GM10847 (cell line): ENCODE measurements around the gene FGR.

Source experiments
- POLR2A ChIP-seq: IDR thresholded peaks from 2 replicates; pipeline ENCODE4 v1.6.1; 2011; ENCODE audit not compliant: insufficient read length; ENCODE audit errors: extremely low read depth

Gene FGR

DNA sequence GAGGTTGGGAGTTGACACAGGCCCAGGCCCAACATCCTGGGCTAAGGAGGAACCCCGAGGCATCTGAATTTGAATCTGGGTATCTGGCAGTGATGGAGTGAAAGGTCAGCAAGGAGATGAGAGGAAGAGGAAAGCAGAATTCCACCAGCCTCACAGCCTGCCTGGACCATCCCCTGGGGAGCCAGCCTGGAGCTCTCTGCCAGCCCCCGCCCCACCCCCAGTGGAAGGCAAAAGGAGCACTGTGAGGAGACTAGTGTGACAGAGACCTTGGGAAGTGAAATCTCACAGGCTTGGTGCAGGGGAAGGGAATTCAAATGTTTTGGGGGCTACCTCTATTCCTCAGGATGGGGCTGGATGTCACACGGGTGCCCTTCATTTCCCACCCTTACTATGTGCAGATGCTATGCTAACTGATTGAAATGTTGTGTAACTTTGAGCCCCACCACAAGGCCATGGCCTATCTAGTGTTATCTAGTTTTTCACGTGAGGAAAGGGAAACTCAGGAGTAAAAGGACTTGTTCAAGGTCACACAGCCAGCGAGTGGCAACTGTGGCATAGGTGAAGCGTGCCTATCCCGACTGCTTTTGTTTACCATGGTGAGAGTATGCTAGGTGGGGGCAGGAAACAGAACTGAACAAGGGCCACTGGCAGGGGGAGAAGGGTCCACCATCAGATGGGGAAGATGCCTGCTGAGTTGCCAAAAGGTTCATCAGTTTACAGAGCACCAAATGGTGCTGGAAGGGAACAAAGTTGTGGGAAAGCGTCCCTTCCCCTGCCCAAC lies 60.8 kb downstream of the FGR start:
- no peak for TF ChIP-seq POLR2A

DNA sequence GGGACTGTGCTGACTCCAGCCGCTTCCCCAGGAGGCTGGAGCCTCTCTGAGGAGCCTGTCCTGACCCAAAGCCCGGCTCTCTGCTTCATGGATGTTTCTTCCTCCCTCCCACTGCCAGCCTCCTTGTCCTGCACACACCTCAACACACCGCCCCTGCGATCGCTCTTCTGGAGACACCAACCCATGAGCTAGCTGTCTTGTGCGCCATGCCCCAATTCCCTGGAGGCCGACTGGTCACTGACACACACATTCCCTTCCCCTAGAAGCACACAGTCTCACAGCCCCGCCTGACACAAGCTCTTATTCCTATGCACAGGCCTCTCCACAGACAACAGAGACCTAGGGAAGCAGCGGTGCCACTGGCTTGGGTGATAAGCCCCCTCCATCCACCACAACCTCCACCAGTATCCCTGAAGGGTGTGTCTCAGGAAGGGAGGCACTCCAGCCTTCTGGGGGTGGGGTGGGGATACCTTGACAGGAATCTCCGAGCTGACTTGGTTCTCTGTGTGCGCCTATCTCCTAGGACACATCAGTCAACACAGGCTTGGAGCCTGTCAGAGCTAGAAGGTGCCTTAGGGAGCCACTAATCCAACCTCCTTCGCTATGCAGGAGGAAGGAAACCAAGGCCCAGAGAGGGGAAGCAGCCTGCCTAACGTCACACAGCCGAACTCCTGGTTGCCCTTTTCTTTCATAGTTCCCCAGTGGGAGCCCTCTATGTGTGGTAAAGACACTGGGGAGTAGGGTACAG lies 62.1 kb downstream of the FGR start:
- no peak for TF ChIP-seq POLR2A

DNA sequence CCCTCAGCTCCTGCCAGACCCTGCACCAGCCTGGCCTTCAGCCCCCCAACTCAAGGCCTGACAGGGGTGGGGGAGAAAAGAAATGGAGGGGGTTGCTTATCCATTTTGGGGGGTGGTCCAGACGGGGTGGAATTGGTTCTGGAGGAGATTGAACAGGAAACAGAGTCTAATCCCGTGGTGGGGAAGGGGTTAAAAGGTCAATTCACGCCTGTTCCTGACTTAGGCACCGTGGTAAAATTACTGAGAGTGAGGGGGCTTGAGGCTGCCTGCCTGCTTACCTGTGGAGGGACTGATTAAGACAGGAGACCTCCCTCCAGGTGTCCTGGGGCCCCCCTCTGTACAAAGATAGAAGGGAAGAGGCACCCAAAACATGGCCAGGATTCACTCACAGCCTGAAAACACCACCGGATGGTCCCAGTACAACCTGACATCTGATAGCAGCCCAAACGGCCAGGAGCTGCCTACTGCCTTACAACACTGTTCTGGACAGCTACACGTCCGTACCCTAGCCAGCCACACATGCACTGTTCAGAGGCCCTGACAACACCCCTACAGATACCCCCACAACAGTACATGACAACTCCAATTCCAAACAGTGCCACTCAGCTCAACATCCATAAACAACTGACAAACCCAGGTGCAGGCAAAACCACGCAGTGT lies 62.8 kb downstream of the FGR start:
- TF ChIP-seq POLR2A, result no peak

DNA sequence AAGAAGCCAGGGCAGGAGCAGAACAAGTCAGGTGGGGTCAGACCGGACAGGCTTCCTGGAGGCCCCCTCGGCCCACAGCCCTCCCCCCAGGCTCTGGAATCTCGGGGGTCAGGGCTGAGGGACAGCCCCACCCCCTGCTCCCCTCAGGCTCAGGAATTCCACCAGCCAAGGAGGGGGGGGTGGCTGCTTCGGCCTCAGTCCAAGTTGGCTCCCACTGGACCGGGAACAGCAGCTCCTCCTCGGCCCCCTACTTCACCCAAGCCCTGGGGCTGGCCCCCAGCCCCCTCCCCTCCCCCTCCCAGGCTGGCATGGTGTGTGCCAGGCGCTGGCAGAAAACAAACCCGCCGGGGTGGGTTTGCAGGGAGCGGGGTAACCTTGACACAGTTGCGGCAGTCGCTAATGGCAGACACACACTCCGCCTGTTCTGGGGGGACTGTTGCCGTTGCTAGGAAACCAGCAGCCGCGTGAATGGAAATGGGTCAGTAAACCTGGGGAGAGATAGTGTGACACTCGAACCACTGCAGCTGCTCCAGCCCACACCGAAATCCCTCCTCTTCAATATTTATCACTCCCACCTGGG lies 63.5 kb downstream of the FGR start:
- TF ChIP-seq POLR2A, result no peak

DNA sequence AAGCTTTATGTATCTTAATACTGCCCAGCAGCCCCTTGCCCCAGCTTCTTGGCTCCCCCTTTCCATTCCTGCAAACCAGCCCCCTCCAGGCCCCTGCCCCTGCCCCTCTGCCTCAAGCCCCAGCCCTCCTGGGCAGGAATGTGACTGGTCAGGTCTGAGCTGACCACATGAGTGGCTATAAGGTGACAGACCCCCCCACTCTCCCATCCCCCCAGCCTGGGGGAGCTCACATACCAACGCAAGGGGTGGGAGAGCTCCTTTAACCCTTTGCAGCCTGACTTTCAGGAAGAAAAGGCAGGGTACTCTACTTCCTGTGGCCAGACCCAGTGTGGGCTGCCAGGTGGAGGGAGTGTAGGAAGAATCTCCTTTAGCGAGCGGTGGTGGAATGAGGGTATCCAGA lies 64.2 kb downstream of the FGR start:
- no peak for TF ChIP-seq POLR2A

DNA sequence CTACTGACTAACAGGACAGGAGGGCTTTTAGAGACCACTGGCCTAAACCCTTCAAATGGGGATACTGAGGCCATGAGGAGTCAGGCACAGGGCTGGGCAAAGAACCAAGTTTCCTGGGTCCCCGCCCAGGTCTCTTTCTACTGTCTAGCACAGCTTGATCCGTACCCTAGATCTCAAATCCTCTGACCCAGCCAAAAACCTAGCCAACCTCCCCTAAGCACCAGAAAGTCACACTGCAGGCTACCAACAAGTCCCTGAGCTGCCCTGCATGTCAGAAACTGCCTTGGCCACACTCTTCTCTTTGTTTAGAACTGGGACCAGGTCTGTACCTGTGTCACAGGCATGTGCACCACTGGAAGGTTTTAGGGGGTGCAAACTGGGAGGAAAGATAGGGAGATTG lies 64.6 kb downstream of the FGR start:
- no peak for TF ChIP-seq POLR2A

DNA sequence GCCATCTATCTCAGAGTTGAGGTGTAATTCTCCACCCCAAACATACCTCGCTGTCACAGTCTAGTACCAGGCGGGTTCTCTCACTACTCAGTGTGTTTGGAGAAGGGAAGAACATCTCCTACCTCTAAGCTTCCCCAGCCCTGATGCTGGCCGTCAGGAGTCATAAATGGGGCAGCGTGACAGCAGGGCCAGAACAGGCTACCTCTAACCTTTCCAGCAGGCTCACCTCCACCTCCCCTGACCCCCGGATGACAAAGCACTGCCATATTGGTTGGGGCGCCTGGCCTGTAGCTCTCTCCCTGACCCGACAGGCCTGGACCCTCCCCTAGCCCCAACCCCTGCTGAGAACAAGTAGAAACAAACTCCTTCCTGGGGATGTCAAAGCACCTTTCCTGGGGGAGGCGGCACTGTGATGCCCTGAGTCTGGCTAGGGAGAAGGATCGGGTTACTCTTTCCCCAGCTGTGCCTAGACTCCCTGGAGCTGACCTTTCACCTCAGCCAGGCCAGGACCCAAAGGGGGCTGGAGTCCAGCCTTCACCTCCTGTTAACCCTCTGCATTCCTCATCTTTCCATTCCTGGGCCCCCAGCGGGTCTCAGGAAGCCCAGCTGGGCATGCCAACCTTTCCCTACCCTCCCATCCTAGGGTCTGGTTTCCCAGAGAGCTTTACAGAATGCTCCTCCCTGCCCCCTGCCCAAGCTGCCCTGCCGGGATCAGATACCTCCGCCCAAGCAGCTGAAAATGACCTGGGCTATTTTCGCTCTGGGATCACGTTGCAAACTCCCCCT lies 65.3 kb downstream of the FGR start:
- TF ChIP-seq POLR2A, result no peak

DNA sequence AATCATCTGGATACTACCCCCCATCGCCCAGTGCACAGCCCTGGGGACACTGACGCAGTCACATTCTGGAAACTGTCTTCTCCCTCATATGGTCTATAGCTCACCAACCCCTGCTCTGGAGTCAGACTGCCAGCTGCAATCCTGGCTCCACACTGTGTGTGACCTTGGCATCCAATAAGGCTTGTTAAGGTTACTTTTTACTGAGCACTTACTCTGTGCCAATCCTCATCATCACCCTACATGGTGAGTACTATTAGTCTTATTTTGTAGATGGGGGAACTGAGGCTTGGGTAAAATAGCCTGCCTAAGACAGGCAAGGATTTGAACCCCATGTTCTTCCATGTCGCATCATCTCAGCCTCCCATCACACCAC lies 65.9 kb downstream of the FGR start:
- TF ChIP-seq POLR2A, result no peak

DNA sequence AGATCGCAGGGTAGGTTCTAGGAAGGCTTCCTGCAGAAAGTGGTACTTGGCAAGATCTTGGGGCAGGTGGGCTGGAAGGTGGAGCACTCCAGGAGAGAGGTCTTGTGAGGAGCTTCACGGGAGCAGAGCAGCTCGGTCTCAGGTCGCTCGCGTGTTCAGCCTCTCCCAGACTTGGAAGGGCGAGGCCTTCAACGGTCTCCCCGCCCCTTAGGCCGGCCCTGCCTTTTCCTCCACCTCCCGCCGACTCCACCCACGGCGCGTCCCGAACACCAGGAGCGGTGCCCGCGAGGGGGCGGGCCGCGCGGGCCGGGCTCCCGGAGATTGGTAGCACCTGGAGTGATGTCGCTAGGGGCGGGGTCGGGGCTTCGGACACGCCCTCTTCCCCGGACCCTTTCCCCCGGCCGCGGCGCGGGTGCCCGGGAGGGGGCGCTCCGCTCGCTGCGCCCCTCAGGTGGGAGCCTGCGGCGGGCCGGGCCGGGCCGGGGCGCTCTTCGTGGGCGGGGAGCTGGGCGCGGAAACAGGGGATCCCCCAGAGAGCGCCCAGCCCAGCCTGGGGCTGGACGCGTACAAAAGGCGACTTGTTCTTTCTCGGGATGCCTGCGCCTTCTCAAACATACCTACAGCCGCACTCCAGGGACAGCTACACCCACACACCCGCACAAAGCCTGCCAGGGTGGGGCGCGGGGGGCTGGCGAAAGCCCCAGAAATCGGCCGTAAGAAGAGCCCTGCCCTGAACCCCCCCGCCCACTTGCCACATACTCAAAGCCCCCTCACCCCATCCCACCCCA lies 66.5 kb downstream of the FGR start:
- no peak for TF ChIP-seq POLR2A

DNA sequence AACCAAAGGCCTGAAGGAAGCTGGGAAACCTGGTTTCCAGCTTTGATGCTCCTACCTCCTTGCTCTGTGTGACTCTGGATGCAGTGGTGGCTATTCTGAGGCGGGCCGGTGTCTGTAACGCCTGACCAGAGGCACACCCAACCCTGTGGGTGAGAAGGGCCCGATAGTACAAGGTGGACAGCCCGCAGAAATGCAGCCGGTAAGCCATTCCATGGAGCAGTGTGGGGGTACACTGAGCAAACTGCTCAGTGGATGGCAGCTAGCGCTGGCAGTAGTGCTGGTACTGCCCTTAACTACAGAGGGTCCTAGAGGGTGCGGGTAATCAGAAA lies 67.0 kb downstream of the FGR start:
- no peak for TF ChIP-seq POLR2A

DNA sequence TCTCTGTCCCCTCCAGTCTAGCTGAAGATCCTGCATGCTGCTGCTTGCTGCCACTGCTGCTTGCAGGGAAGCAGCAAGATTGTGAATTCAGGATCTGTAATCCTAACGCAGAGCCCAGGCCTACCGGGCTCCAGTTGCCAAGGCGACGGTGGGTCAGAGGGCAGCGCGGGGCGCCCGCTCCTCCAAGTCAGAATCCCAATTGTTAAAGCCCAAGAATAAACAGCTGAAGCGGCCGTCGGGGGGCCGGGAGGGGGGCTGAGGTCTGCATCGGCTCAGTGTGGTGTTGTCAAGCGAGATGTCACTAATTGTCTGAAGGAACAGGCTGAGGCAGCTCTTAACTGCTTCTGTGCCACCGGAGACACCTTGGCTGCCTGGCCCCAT lies 67.8 kb downstream of the FGR start:
- TF ChIP-seq POLR2A, result no peak

DNA sequence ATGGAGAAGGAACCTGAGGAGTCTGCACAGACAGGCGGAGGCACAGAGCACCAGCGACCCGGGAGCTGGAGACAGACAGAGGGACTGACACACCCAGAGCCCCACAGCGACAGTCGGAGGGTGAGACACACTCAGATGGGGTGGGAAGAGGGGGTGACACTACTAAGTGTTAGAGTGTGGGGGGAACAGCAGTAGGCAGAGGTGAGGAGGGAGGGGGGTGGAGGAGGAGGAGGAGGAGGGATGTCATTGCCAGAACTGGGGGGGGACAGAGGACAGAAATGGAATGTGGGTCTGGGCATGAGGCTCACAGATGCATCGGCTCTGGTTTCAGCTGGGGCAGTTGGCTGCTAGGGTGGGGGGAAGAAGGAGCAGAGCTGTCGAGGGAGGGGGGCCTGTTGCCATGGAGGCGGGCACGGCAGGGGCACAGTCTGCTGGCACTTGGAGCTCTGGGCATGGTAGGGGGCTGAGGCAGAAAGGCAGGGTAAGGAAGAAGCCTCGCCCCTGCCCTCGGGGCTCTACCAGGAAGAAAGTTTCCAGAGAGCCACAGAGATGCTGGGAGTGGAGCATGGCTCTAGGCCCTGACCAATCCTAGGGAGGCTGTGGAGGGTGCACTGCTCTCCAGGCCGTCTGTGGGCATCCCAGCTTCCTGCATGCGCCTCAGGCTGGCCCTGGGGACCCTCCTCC lies 68.4 kb downstream of the FGR start:
- no peak for TF ChIP-seq POLR2A

DNA sequence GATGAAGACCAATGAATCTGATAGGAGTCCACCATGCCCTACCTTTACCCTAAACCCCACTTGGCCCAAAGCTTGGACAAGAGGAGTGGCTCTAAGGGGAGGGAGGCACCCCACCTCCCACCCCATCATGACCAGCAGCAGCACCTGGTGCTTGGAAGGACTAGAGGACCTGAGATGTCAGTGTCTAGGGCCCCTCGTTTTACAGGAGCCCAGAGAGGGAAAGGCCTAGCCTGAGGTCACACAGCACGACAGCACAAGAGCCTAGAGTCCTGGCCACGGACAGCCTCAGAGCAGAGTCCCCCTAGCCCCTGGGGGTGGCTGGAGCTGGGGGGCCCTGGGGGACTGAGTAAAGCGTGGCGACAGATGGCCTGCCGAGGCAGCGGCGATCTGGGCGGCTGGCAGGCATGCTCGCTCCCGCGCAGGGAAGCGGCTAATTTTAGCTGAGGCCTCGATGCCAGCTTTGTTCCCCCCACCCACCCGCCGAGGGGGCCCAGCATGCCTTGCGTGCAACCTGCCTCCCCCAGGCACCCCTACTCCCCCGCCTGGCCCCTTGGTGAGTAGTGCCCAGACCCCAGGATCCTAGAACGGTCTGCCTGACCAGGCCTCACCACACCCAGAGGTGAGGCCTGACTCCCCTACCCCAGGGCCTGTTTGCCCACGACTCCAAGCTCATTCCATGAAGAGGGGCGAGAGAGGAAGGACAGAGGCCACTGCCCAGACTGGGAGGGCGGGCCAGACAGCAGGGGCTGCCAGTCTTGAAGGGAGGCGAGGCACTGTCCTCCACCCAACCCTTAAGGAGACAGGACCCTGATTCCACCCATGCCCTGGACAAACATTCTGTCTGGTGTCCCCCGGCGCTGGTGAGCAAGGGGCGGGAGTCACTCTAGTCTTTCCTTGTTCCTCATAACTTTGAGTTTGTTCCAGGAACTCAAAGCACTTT lies 70.0 kb downstream of the FGR start:
- TF ChIP-seq POLR2A, result no peak
